ENCODE results near the gene FXYD4. TPM values are rescaled to one million over a fixed set of nuclear protein-coding genes. Genes with fewer than 3 reads are reported as not detected.

The FXYD4 gene
- total and polyA plus RNA-seq, 2 of the 8 experiments (the other 6 are each of a cell fraction or from before 2014, with no cell fraction given), result not detected

DNA sequence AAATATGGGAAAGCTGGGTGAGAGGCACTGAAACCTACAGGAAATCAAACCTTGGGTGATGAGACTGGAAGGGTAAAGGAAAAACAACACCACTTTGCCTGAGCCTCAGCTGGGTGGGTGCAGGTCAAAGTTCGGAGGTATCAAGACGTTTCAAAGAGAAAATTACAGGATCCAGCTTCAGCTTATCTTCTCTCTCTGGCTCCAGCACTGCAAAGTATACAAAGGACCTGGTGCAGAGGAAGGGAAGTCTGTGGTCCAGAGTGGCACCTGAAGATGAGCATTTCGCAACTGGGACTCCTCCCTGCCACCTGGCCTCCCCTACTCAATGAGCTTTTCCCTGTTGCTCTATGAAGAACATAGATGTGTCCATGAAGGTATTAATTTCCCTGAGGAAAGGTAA lies 6.4 kb upstream of the FXYD4 start:
- Histone ChIP-seq H4K8ac (ENCODE audit: extremely low read depth, insufficient read depth, low read length) (no peak overlapping the region), H2BK120ac (replicated peaks; ENCODE audit: low read depth, low read length) (no peak overlapping the region), H3K56ac (replicated peaks; ENCODE audit: insufficient read length, low read depth, low read length) (no peak overlapping the region), H2AK5ac (ENCODE audit: low read depth, low read length) (no peak overlapping the region), H2BK12ac (ENCODE audit: low read depth, low read length) (no peak overlapping the region), H2AFZ (ENCODE audit: low read length) (no peak overlapping the region), H3K14ac (ENCODE audit: insufficient read length) (no peak overlapping the region), H3K4ac (replicated peaks; ENCODE audit: insufficient read length, low read depth, low read length) (no peak overlapping the region), H3K27me3 (replicated peaks in 1 of 4; ENCODE audit: control insufficient read depth in 3 of 4, extremely low read depth in 1 of 4, insufficient read depth in 3 of 4, low read length in 3 of 4) (no peaks in the 10 kb centered on the region; a peak in 2 of 7 replicates), H3K23me2 (ENCODE audit: low read depth, low read length) (peaks cover 9% of the 10 kb centered on the region; the same call in 1 of the 2 replicates), H2BK5ac (ENCODE audit: low read depth, low read length) (no peak overlapping the region), H3K27ac (ENCODE audit: low read depth, low read length) (no peak overlapping the region), H3K9me3 (ENCODE audit: insufficient read depth in 2 of 2, low read depth in 1 of 2, low read length in 1 of 2) (no peaks in the 10 kb centered on the region), H3K36me3 (ENCODE audit: control insufficient read depth in 2 of 4, insufficient read depth in 4 of 4, low read length in 3 of 4) (no peaks in the 10 kb centered on the region), H4K5ac (ENCODE audit: insufficient read length, low read depth, low read length) (no peak overlapping the region), H3K4me3 (ENCODE audit: extremely low read depth in 1 of 4, insufficient read depth in 2 of 4, low read depth in 3 of 4, low read length in 4 of 4) (no peak overlapping the region), H3K79me2 (ENCODE audit: control insufficient read depth in 1 of 2, insufficient read depth in 2 of 2, low read length in 2 of 2) (no peaks in the 10 kb centered on the region), H4K91ac (replicated peaks; ENCODE audit: insufficient read length, low read length) (no peak overlapping the region), H3K79me1 (ENCODE audit: low read depth, low read length) (no peaks in the 10 kb centered on the region), H3K9ac (replicated peaks in 1 of 4; ENCODE audit: extremely low read depth in 1 of 4, low read depth in 3 of 4, low read length in 3 of 4) (peak overlapping the region in 1 of 4 experiments; percentile 11; a peak in 1 of 7 replicates), H3K23ac (ENCODE audit: insufficient read length) (no peak overlapping the region), H3K4me1 (replicated peaks in 1 of 4; ENCODE audit: control insufficient read depth in 3 of 4, insufficient read depth in 4 of 4, low read length in 3 of 4) (peaks cover 0 to 7% (median 2%) of the 10 kb centered on the region in 4 experiments; a peak in 4 of 7 replicates), H2BK20ac (ENCODE audit: low read length) (no peak overlapping the region), H4K20me1 (replicated peaks in 1 of 2; ENCODE audit: control insufficient read depth in 1 of 2, insufficient read depth in 2 of 2, low read length in 2 of 2) (no peaks in the 10 kb centered on the region), H3K18ac (ENCODE audit: extremely low read depth, low read length) (no peak overlapping the region), H2BK15ac (ENCODE audit: low read length) (no peak overlapping the region), H3K4me2 (ENCODE audit: insufficient read depth in 1 of 2, low read depth in 2 of 2, low read length in 2 of 2) (no peak overlapping the region)
- TF ChIP-seq POU5F1 (IDR thresholded peaks at IDR 0.05; ENCODE audit: low read depth, low read length) (no peak), KDM5A (IDR thresholded peaks at IDR 0.05; ENCODE audit: low read length) (no peak), KDM4A (IDR thresholded peaks at IDR 0.05; ENCODE audit: low read depth, low read length, severe bottlenecking) (no peak), EZH2 (IDR thresholded peaks at IDR 0.05; ENCODE audit: low read depth, low read length, severe bottlenecking) (no peak), JUN (IDR thresholded peaks at IDR 0.05; ENCODE audit: low read depth, low read length) (no peak), HDAC2 (IDR thresholded peaks at IDR 0.05; ENCODE audit: borderline replicate concordance in 1 of 2, low read depth in 2 of 2, low read length in 2 of 2) (no peak), CHD1 (IDR thresholded peaks at IDR 0.05; ENCODE audit: low read depth, low read length) (no peak), SIN3A (conservative IDR thresholded peaks at IDR 0.05 in 1 of 2, IDR thresholded peaks at IDR 0.05 in 1 of 2; ENCODE audit: low read depth in 1 of 2, low read length in 2 of 2) (no peak), CBX5 (IDR thresholded peaks at IDR 0.05; ENCODE audit: low read depth, low read length) (no peak), HDAC6 (IDR thresholded peaks at IDR 0.05; ENCODE audit: low read depth, low read length) (no peak), POLR2AphosphoS5 (IDR thresholded peaks at IDR 0.05; ENCODE audit: low read depth, low read length) (no peak), SP1 (IDR thresholded peaks at IDR 0.05; ENCODE audit: low read depth, low read length) (no peak), NANOG (IDR thresholded peaks at IDR 0.05; ENCODE audit: insufficient read depth, low read depth, low read length, poor library complexity, severe bottlenecking) (no peak)
- FAIRE-seq, result no peak
- ChIA-PET POLR2A (ENCODE audit: partially characterized antibody) (interaction anchor here (1.6 kb wide), 1 partner anchor 31 kb away, joined by 5 read pairs; no protein-coding TSS in a partner anchor), CTCF (ENCODE audit: partially characterized antibody) (interaction anchor here (0.6 to 1.5 kb wide), 4 partner anchors 13 to 84 kb away, joined by 3 to 5 read pairs (median 4); no protein-coding TSS in a partner anchor)
- DNase-seq (ENCODE audit: low read depth in 1 of 2, low spot score in 2 of 2), result no peak
- WGBS, 2 experiments (ENCODE audit: extremely low coverage in 1 of 2, insufficient coverage in 1 of 2, insufficient read length in 1 of 2, insufficient replicate concordance in 2 of 2, low coverage in 1 of 2, low lambda C conversion rate in 2 of 2, missing lambda C conversion rate in 1 of 2), result 100% methylated on average over 3 of the region's 3 CpGs; no CpG with 5 or more reads in 1 of the 2 experiments

Measured in H1 (cell line).